Testis (tissue), 3 donors: Measurements from ENCODE around the gene LRP1B. TPM values are rescaled to one million over a fixed set of nuclear protein-coding genes. Genes with fewer than 3 reads are reported as not detected.

Experiments
- DNase-seq: peaks from one replicate; pipeline ENCODE4 v3.0.0-alpha.2; 2019
- H3K27ac ChIP-seq, 2 donors: fragments of 200-600 bp; sonication (generic); one replicate each; pipeline ENCODE4 v1.5.1; 2019
- H3K27me3 ChIP-seq: fragments of 200-600 bp; sonication (generic); one replicate; pipeline ENCODE4 v1.5.1; 2019
- H3K36me3 ChIP-seq: fragments of 200-600 bp; sonication (generic); one replicate; pipeline ENCODE4 v1.5.1; 2017; ENCODE audit warnings: low read depth; ENCODE audit errors: missing control alignments
- H3K4me1 ChIP-seq: fragments of 200-600 bp; sonication (generic); one replicate; pipeline ENCODE4 v1.5.1; 2019
- H3K4me3 ChIP-seq, 2 donors: fragments of 200-600 bp; sonication (generic); one replicate each; pipeline ENCODE4 v1.5.1; 2017 to 2019
- H3K9me3 ChIP-seq: fragments of 200-600 bp; sonication (generic); one replicate; pipeline ENCODE4 v1.5.1; 2017
- POLR2A ChIP-seq: fragments of 450-650 bp; IDR thresholded peaks from one replicate; pipeline ENCODE4 v1.6.1; 2017; ENCODE audit warnings: antibody characterized with exemption, mild to moderate bottlenecking, moderate library complexity
- WGBS, 2 donors: methylation state at CpG; one replicate each; pipeline ENCODE4 v1.1.5; 2018; 5-methylcytosine and 5-hydroxymethylcytosine counted together
- intact Hi-C: fragments of 100-400 bp; cut with DNase I; formaldehyde crosslinking; loops from one replicate; pipeline ENCODE4 v1.15.1; 2023; ENCODE audit warnings: low total_unique reads
- polyA plus RNA-seq: library from polyadenylated mRNA; stranded (reverse); fragments of 350-450 nt; fragmentation: Illumina TruSeq; extraction: RNeasy Lipid Tissue Mini Kit (QIAGEN cat#74804); gene quantifications from one replicate; pipeline ENCODE4 v1.2.3, GENCODE V29; 2014; ENCODE audit warnings: low read depth, low replicate concordance; ENCODE audit not compliant: insufficient read depth
- total RNA-seq, 2 donors: library from RNA; depleted of rRNA; stranded (reverse); fragments of >200 nt; gene quantifications; one replicate each; pipeline ENCODE4 v1.2.3, GENCODE V29; 2016
- TF ChIP-seq, protein P1 (sequence below), 3 experiments: fragments of 450-650 bp in 2 of 3; fragments of 200-600 bp in 1 of 3; sonication (generic) in 1 of 3; IDR thresholded peaks; one replicate each; pipeline ENCODE4 v1.5.1; 2016 to 2019; ENCODE audit warnings: antibody characterized with exemption in 3 of 3, mild to moderate bottlenecking in 2 of 3, moderate library complexity in 1 of 3

Gene LRP1B
- total and polyA plus RNA-seq, 3 donors from 2014 or later: 0.79 to 1.9 (median 0.84) TPM

DNA sequence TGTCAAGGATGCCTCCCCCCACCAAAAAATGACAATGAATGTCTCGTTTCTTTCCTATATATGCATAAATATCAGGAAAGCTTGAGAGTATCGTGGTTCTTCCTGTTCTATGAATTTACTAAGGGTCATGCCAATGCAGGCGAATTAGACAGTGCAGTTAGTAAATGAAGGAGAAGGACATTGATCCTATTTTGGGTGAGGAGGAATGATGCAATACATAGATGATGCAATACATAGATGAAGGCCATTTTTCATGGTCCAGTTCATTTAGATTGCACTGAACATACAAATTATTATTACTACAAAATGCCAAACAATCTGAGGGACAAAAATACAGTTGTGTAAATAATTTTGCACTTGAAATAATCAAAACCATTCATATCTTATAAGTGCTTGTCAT is 1265.0 kb downstream of the LRP1B start:
- Histone ChIP-seq H3K4me1 (no peaks in the 10 kb centered on the region), H3K9me3 (no peaks in the 10 kb centered on the region), H3K27me3 (no peaks in the 10 kb centered on the region), H3K4me3 (no peak overlapping the region), H3K36me3 (no peaks in the 10 kb centered on the region), H3K27ac (no peak overlapping the region)
- DNase-seq: no peak
- intact Hi-C loops: no loop called here
- 90 to 92% methylated on average over 3 of the region's 3 CpGs for WGBS, 2 donors
- TF ChIP-seq POLR2A: no peak
- TF ChIP-seq, protein P1, sequence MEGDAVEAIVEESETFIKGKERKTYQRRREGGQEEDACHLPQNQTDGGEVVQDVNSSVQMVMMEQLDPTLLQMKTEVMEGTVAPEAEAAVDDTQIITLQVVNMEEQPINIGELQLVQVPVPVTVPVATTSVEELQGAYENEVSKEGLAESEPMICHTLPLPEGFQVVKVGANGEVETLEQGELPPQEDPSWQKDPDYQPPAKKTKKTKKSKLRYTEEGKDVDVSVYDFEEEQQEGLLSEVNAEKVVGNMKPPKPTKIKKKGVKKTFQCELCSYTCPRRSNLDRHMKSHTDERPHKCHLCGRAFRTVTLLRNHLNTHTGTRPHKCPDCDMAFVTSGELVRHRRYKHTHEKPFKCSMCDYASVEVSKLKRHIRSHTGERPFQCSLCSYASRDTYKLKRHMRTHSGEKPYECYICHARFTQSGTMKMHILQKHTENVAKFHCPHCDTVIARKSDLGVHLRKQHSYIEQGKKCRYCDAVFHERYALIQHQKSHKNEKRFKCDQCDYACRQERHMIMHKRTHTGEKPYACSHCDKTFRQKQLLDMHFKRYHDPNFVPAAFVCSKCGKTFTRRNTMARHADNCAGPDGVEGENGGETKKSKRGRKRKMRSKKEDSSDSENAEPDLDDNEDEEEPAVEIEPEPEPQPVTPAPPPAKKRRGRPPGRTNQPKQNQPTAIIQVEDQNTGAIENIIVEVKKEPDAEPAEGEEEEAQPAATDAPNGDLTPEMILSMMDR (IDR thresholded peaks at IDR 0.05): no peak

DNA sequence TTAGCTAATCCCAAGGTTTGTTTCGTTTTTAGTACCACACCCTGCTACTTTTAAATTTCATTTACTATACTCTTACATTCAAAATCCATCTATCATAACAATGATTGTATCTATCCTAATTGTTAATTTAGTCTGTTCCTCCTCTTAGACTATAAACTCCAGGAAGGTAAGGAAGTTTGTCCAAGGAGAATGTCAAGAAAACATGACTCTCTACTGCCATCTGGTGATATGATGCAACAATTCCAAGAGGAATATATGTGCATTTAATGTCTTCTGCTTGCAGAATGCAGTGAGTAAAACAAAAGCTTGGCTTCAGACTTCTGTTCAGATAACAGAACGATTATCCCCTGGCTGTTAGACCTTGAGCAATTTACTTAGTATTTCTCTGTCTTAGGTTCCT is 1267.1 kb downstream of the LRP1B start:
- 51 to 55% methylated on average over 2 of the region's 2 CpGs for WGBS, 2 donors
- Histone ChIP-seq H3K4me3 (no peak overlapping the region), H3K36me3 (no peaks in the 10 kb centered on the region), H3K9me3 (no peaks in the 10 kb centered on the region), H3K27ac (no peak overlapping the region), H3K4me1 (no peaks in the 10 kb centered on the region), H3K27me3 (no peaks in the 10 kb centered on the region)
- no peak for DNase-seq
- intact Hi-C loops: no loop called here
- no peak for TF ChIP-seq POLR2A
- TF ChIP-seq, protein P1 (IDR thresholded peaks at IDR 0.05): peak; percentile 14 to 59 (median 45)

DNA sequence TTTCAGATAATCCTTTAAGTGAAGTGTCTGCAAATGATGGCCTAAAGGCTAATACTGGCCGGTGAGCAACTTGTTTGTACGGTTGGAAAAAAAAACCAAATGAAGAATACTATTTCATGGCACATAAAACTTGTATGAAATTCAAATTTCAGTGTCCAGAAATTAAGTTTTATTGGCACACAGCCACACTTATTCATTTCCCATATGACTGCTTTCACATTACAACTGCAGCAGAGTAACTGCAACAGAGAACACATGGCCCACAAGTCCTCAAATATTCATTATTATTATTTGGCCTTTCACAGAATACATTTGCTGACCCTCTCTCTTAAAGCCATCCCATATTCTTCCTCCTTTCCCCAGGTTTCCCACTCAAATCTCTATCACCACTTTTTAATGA is 1268.6 kb downstream of the LRP1B start:
- no peak for TF ChIP-seq POLR2A
- TF ChIP-seq, protein P1 (IDR thresholded peaks at IDR 0.05): no peak
- WGBS, 2 donors: 45 to 87% methylated on average over 2 of the region's 2 CpGs
- Histone ChIP-seq H3K4me1 (no peaks in the 10 kb centered on the region), H3K9me3 (no peaks in the 10 kb centered on the region), H3K27ac (no peak overlapping the region), H3K27me3 (no peaks in the 10 kb centered on the region), H3K4me3 (no peak overlapping the region), H3K36me3 (no peaks in the 10 kb centered on the region)
- intact Hi-C loops: no loop called here
- DNase-seq: no peak

DNA sequence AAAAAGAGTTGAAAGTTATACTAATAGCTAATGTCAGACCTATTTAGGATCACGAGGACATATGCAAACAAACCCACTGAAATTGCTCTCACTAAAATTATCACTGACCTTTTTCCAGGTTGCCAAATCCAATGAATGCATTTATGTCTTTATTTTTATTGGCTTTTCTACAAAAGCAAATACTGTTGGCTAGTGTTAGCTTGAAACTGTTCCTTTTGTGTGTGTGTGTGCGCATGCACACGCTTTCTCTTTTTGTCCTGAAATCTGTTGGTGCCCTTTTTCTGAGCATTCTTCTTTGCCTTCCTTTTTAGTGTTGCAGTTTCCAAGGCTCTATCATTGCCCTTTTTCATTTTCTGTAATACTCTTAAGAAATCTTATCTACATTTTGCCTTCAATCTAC is 1269.2 kb downstream of the LRP1B start:
- intact Hi-C loops: no loop called here
- H3K27me3 ChIP-seq: no peaks in the 10 kb centered on the region
- no peak overlapping the region for H3K4me3 ChIP-seq
- 74 to 77% methylated on average over 3 of the region's 3 CpGs for WGBS, 2 donors
- no peaks in the 10 kb centered on the region for H3K9me3 ChIP-seq
- TF ChIP-seq POLR2A: no peak
- TF ChIP-seq, protein P1 (IDR thresholded peaks at IDR 0.05): no peak
- no peak overlapping the region for H3K27ac ChIP-seq
- no peaks in the 10 kb centered on the region for H3K4me1 ChIP-seq
- no peak for DNase-seq
- H3K36me3 ChIP-seq: no peaks in the 10 kb centered on the region

DNA sequence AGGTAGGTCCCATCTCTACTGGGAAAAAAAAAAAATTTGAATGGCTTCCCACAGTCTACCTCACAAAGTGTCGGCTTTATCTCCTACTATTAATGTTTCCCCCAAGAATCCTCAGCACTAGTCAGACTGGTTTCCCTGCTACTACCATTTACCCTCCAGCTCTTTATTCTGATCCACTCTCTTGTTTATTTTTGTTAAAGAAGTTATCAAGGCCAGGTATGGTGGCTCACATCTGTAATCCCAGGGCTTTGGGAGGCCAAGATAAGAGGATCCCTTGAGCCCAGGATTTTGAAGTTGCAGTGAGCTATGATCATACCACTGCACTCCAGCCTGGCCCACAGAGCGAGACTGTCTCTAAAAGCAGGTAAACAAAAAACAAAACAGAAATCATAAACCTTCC is 1275.3 kb downstream of the LRP1B start:
- intact Hi-C loops: no loop called here
- no peak for DNase-seq
- H3K4me3 ChIP-seq: no peak overlapping the region
- H3K36me3 ChIP-seq: no peaks in the 10 kb centered on the region
- H3K4me1 ChIP-seq: no peaks in the 10 kb centered on the region
- no peak overlapping the region for H3K27ac ChIP-seq
- no peaks in the 10 kb centered on the region for H3K9me3 ChIP-seq
- TF ChIP-seq, protein P1 (IDR thresholded peaks at IDR 0.05): no peak
- TF ChIP-seq POLR2A: no peak
- H3K27me3 ChIP-seq: no peaks in the 10 kb centered on the region
- WGBS, 2 donors: 91 to 98% methylated on average over 2 of the region's 2 CpGs
